ENCODE measurements around the gene CNTNAP3B. TPM values are rescaled to one million over a fixed set of nuclear protein-coding genes. Genes with fewer than 3 reads are reported as not detected.
"Not testable (repeated sequence)": the region's sequence is repeated elsewhere in the genome, so short reads cannot be mapped to it uniquely, and the experiment has no call there.

CNTNAP3B gene
- polyA plus RNA-seq (2011; rRNA removed) (4.4 and 6.1 TPM in 2 replicates), polyA minus RNA-seq (2011; rRNA and poly(A)+ RNA removed) (7.1 and 9.7 TPM in 2 replicates)

GRCh38 chr9:42129073-42129729 is at the start of gene CNTNAP3B:
Gene CNTNAP3B (minus strand): TSS chr9:42129426. CDS start chr9:42129094, 332 bp downstream.
- DNase-seq (ENCODE audit: low read depth, low spot score); H3K9me3 ChIP-seq (ENCODE audit: control insufficient read depth, insufficient read depth, low read length); CTCF ChIA-PET; POLR2A ChIA-PET; H3K4me3 ChIP-seq (ENCODE audit: low read depth, low read length); H3K27ac ChIP-seq (ENCODE audit: low read depth, low read length); H3K27me3 ChIP-seq (ENCODE audit: control insufficient read depth, insufficient read depth, low read length): not testable (repeated sequence)

- CTCF ChIA-PET; H3K27ac ChIP-seq (ENCODE audit: low read depth, low read length); H3K4me3 ChIP-seq (ENCODE audit: low read depth, low read length); H3K9me3 ChIP-seq (ENCODE audit: control insufficient read depth, insufficient read depth, low read length); DNase-seq (ENCODE audit: low read depth, low spot score); POLR2A ChIA-PET; H3K27me3 ChIP-seq (ENCODE audit: control insufficient read depth, insufficient read depth, low read length): not testable (repeated sequence)
Measured at GRCh38 chr9:42160299-42160698, 31.1 kb upstream of the CNTNAP3B start.

GRCh38 chr9:42127056-42127841 is 2.0 kb downstream of the CNTNAP3B start:
- H3K4me3 ChIP-seq (ENCODE audit: low read depth, low read length); CTCF ChIA-PET; H3K27me3 ChIP-seq (ENCODE audit: control insufficient read depth, insufficient read depth, low read length); H3K9me3 ChIP-seq (ENCODE audit: control insufficient read depth, insufficient read depth, low read length); DNase-seq (ENCODE audit: low read depth, low spot score); POLR2A ChIA-PET; H3K27ac ChIP-seq (ENCODE audit: low read depth, low read length): not testable (repeated sequence)

GRCh38 chr9:42121007-42121406 is 8.2 kb downstream of the CNTNAP3B start:
- CTCF ChIA-PET; DNase-seq (ENCODE audit: low read depth, low spot score); H3K9me3 ChIP-seq (ENCODE audit: control insufficient read depth, insufficient read depth, low read length); H3K27me3 ChIP-seq (ENCODE audit: control insufficient read depth, insufficient read depth, low read length); H3K27ac ChIP-seq (ENCODE audit: low read depth, low read length); POLR2A ChIA-PET; H3K4me3 ChIP-seq (ENCODE audit: low read depth, low read length): not testable (repeated sequence)

- H3K27ac ChIP-seq (ENCODE audit: low read depth, low read length); H3K9me3 ChIP-seq (ENCODE audit: control insufficient read depth, insufficient read depth, low read length); H3K27me3 ChIP-seq (ENCODE audit: control insufficient read depth, insufficient read depth, low read length); DNase-seq (ENCODE audit: low read depth, low spot score); POLR2A ChIA-PET; CTCF ChIA-PET; H3K4me3 ChIP-seq (ENCODE audit: low read depth, low read length): not testable (repeated sequence)
Measured at GRCh38 chr9:42095929-42096328, 33.3 kb downstream of the CNTNAP3B start.

- POLR2A ChIA-PET, result not testable (repeated sequence)
Measured at GRCh38 chr9:42084559-42084952, 44.7 kb downstream of the CNTNAP3B start.

GRCh38 chr9:42083877-42084558 is 45.2 kb downstream of the CNTNAP3B start:
- H3K27me3 ChIP-seq (ENCODE audit: control insufficient read depth, insufficient read depth, low read length); POLR2A ChIA-PET; H3K4me3 ChIP-seq (ENCODE audit: low read depth, low read length); DNase-seq (ENCODE audit: low read depth, low spot score); H3K9me3 ChIP-seq (ENCODE audit: control insufficient read depth, insufficient read depth, low read length); H3K27ac ChIP-seq (ENCODE audit: low read depth, low read length); CTCF ChIA-PET: not testable (repeated sequence)

More at GRCh38 chr9:42084559-42084952, 44.7 kb downstream of the CNTNAP3B start:
- H3K27ac ChIP-seq (ENCODE audit: low read depth, low read length); H3K9me3 ChIP-seq (ENCODE audit: control insufficient read depth, insufficient read depth, low read length); DNase-seq (ENCODE audit: low read depth, low spot score); H3K27me3 ChIP-seq (ENCODE audit: control insufficient read depth, insufficient read depth, low read length); H3K4me3 ChIP-seq (ENCODE audit: low read depth, low read length); CTCF ChIA-PET: not testable (repeated sequence)

- POLR2A ChIA-PET; H3K4me3 ChIP-seq (ENCODE audit: low read depth, low read length); DNase-seq (ENCODE audit: low read depth, low spot score); H3K27me3 ChIP-seq (ENCODE audit: control insufficient read depth, insufficient read depth, low read length); H3K9me3 ChIP-seq (ENCODE audit: control insufficient read depth, insufficient read depth, low read length); H3K27ac ChIP-seq (ENCODE audit: low read depth, low read length); CTCF ChIA-PET: not testable (repeated sequence)
Measured at GRCh38 chr9:42080376-42080775, 48.9 kb downstream of the CNTNAP3B start.

GRCh38 chr9:42074868-42075267 is 54.4 kb downstream of the CNTNAP3B start:
- H3K9me3 ChIP-seq (ENCODE audit: control insufficient read depth, insufficient read depth, low read length); H3K27ac ChIP-seq (ENCODE audit: low read depth, low read length); POLR2A ChIA-PET; H3K27me3 ChIP-seq (ENCODE audit: control insufficient read depth, insufficient read depth, low read length); CTCF ChIA-PET; H3K4me3 ChIP-seq (ENCODE audit: low read depth, low read length); DNase-seq (ENCODE audit: low read depth, low spot score): not testable (repeated sequence)

- POLR2A ChIA-PET; H3K27ac ChIP-seq (ENCODE audit: low read depth, low read length); CTCF ChIA-PET; H3K27me3 ChIP-seq (ENCODE audit: control insufficient read depth, insufficient read depth, low read length); H3K4me3 ChIP-seq (ENCODE audit: low read depth, low read length); H3K9me3 ChIP-seq (ENCODE audit: control insufficient read depth, insufficient read depth, low read length); DNase-seq (ENCODE audit: low read depth, low spot score): not testable (repeated sequence)
Measured at GRCh38 chr9:42071026-42071425, 58.2 kb downstream of the CNTNAP3B start.

GRCh38 chr9:42070035-42070799 is 59.0 kb downstream of the CNTNAP3B start:
- CTCF ChIA-PET, result not testable (repeated sequence)

More at GRCh38 chr9:42070035-42070799, 59.0 kb downstream of the CNTNAP3B start:
- DNase-seq (ENCODE audit: low read depth, low spot score); H3K4me3 ChIP-seq (ENCODE audit: low read depth, low read length); H3K27ac ChIP-seq (ENCODE audit: low read depth, low read length); POLR2A ChIA-PET; H3K27me3 ChIP-seq (ENCODE audit: control insufficient read depth, insufficient read depth, low read length); H3K9me3 ChIP-seq (ENCODE audit: control insufficient read depth, insufficient read depth, low read length): not testable (repeated sequence)
